T-helper 17 cell (primary cell): Measurements from ENCODE around the gene FAM174C. TPM values are rescaled to one million over a fixed set of nuclear protein-coding genes. Genes with fewer than 3 reads are reported as not detected.

ENCODE experiments used
- ATAC-seq: fragments of 150-1000 bp; cut with Tn5 transposase; 2 replicates; pipeline ENCODE4 v1.10.0; 2021; ENCODE audit warnings: mild to moderate bottlenecking, moderate library complexity
- DNase-seq, 3 donors: peaks; one replicate each; pipeline versions ENCODE4 v3.0.0 to v3.0.0-alpha.2; 2020 to 2021
- H3K9me3 ChIP-seq: one replicate; pipeline ENCODE4 v1.7.0; 2013; ENCODE audit warnings: low read length, mild to moderate bottlenecking; ENCODE audit not compliant: control insufficient read depth, poor library complexity, severe bottlenecking
- H3K27ac Mint-ChIP-seq: one replicate; pipeline ENCODE4 v1.8.0; 2022; ENCODE audit warnings: mild to moderate bottlenecking, moderate library complexity, mixed read lengths
- H3K27me3 Mint-ChIP-seq: one replicate; pipeline ENCODE4 v1.8.0; 2022; ENCODE audit warnings: mixed read lengths
- H3K36me3 Mint-ChIP-seq: one replicate; pipeline ENCODE4 v1.8.0; 2022; ENCODE audit warnings: low read depth, mixed read lengths
- H3K4me1 Mint-ChIP-seq: one replicate; pipeline ENCODE4 v1.8.0; 2022; ENCODE audit warnings: mild to moderate bottlenecking, mixed read lengths
- H3K4me3 Mint-ChIP-seq: one replicate; pipeline ENCODE4 v1.8.0; 2022; ENCODE audit warnings: mild to moderate bottlenecking, moderate library complexity, mixed read lengths
- total RNA-seq, 4 donors: library from RNA in 2 of 4; stranded (reverse) in 2 of 4; gene quantifications; one replicate each; pipeline ENCODE4 v1.2.3 and lab custom pipeline; 2022 to 2026

The FAM174C gene
- total RNA-seq, 2 donors from 2014 or later = 40.6 to 43.6 TPM

GRCh38 chr19:1282588-1283206, 7.4 kb downstream of the FAM174C start:
- DNase-seq (no peak), ATAC-seq (no peak)
- Mint-ChIP-seq H3K36me3 (peaks cover 2% of the 10 kb centered on the region), H3K4me1 (peaks cover 13% of the 10 kb centered on the region), H3K27me3 (peaks cover 17% of the 10 kb centered on the region), H3K27ac (no peak overlapping the region), H3K4me3 (no peak overlapping the region)
- H3K9me3 ChIP-seq = no peaks in the 10 kb centered on the region

DNA sequence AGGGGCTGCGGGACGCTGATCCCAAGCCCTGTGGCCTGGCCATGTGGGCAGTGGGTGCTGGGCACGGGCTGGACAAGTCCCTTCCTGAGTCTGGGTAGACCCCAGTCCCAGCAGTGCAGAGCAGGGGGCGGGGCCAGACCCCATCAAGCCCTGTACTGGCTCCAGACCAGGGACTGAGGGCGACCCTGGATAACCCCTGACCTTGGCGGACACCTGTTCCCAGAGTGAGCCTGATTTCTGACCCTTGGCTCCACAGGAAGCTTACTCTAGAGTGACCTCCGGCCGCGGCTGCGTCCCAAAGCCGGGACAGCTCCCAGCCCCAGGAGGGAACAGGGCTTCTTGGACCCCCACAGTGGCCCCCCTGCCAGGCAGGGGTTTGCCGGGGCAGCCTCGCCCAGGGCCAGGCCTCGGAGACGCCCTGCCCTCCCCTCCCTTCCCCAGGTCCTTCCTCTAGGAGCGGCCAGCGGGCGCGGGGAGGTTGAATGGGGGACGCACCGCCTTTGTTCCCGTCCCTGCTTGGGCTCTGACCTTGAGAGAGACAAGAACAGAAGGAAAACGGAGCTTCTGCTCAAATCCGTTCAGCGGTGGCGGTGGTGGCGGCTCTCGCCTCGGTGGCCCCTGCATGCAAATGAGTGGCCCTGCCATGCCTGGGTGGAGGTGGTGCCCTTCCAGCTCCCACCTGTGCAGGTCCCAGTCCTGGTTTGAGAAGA, 8.0 kb downstream of the FAM174C start:
- ATAC-seq (no peak), DNase-seq (no peak)
- H3K9me3 ChIP-seq = no peaks in the 10 kb centered on the region
- Mint-ChIP-seq H3K4me3 (no peak overlapping the region), H3K36me3 (peaks cover 2% of the 10 kb centered on the region), H3K4me1 (peaks cover 13% of the 10 kb centered on the region), H3K27me3 (peaks cover 17% of the 10 kb centered on the region), H3K27ac (no peak overlapping the region)

GRCh38 chr19:1283917-1284292, 8.6 kb downstream of the FAM174C start:
- ATAC-seq (no peak), DNase-seq (no peak)
- peaks cover 17% of the 10 kb centered on the region for H3K27me3 Mint-ChIP-seq
- no peaks in the 10 kb centered on the region for H3K9me3 ChIP-seq
- peaks cover 13% of the 10 kb centered on the region for H3K4me1 Mint-ChIP-seq
- H3K36me3 Mint-ChIP-seq = peaks cover 2% of the 10 kb centered on the region
- H3K4me3 Mint-ChIP-seq = peak overlapping the region; percentile 81
- no peak overlapping the region for H3K27ac Mint-ChIP-seq

DNA sequence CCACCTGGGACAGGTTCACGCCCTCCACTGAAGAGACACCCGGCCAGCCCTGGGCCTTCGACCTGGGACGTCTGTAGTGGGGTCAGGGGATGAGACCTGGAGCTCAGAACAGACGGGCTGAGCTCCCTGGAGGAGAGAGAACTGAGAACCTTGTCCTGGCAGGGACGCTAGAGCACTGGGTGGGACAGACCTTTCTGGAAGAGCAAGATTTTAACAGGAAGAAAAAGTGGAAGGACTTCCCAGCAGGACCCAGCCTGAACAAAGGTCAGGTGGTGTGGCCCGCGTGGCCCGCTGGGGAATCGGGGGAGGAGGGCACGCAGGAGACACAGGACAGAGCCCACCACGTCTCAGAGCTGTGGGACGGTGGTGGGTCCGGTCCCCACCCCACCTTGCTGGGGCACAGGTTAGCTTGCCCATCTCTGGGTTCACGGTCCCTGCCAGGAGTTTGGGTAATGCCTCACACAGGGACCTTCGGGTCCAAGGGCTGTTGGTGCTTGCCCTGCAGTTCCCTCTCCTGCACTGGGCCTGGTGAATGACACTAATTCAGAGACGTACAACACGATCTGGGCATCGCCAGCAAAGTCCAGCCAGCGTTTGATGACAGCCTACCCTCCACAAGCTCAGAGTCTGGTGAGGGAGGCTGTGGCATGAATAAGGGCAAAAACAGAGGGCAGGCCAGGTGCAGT, 9.1 kb downstream of the FAM174C start:
- Mint-ChIP-seq H3K27me3 (peaks cover 17% of the 10 kb centered on the region), H3K4me1 (peaks cover 13% of the 10 kb centered on the region), H3K27ac (no peak overlapping the region), H3K4me3 (peak overlapping the region; percentile 81), H3K36me3 (peaks cover 2% of the 10 kb centered on the region)
- ATAC-seq = no peak
- DNase-seq = no peak
- H3K9me3 ChIP-seq = no peaks in the 10 kb centered on the region

DNA sequence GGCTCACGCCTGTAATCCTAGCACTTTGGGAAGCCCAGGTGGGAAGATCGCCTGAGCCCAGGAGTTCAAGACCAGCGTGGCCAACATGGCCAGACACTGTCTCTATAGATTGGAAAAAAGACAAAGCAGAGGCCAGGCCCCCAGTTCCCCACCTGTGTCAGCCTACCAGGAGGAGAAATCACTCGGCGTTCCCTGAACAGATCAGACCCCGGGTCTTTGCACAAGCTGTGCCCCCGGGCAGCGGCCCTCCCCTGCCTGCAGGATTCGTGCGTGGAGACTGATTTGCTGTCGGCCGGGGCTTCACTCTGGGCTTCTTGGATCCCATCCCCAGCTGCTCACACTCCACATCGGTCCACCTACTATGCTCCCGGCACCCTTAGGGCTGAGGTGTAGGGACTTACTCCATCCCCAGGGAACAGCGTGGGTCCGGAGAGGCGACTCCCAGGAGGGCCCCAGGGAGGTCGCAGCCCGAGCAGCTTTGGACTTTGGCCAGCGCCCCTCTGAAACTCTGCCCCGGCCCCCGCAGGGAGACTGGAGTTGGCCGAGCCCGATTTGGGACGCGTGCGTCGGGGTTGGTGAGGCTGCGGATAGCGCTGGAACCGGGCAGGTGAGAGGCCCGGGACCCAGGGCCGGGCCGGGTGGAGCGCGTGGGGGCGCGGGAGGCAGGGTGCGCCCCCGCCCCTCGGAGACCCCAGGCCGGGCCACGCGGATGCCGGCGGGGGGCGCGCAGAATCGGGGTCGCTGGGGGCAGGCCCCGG, 9.8 kb downstream of the FAM174C start:
- peak overlapping the region; percentile 57 for H3K4me3 Mint-ChIP-seq

GRCh38 chr19:1285737-1286360, 10.5 kb downstream of the FAM174C start, which contains the start of gene EFNA2:
Gene EFNA2, plus strand, starts transcription at chr19:1285873. Its CDS starts 296 bp downstream, at chr19:1286169.
- no peak within 1 kb of the TSS for H3K27ac Mint-ChIP-seq
- H3K9me3 ChIP-seq = no peaks in the 10 kb centered on the region
- peak within 1 kb of the TSS; percentile 79 for H3K4me3 Mint-ChIP-seq
- H3K4me1 Mint-ChIP-seq = peaks cover 6% of the 10 kb centered on the region
- no peak for ATAC-seq
- peaks cover 2% of the 10 kb centered on the region for H3K36me3 Mint-ChIP-seq
- peaks cover 17% of the 10 kb centered on the region for H3K27me3 Mint-ChIP-seq
- no peak for DNase-seq

More for the DNA sequence above, 9.8 kb downstream of the FAM174C start:
- Mint-ChIP-seq H3K4me1 (peaks cover 8% of the 10 kb centered on the region), H3K27me3 (peaks cover 17% of the 10 kb centered on the region), H3K27ac (no peak overlapping the region), H3K36me3 (peaks cover 2% of the 10 kb centered on the region)
- no peaks in the 10 kb centered on the region for H3K9me3 ChIP-seq
- DNase-seq (no peak), ATAC-seq (no peak)

DNA sequence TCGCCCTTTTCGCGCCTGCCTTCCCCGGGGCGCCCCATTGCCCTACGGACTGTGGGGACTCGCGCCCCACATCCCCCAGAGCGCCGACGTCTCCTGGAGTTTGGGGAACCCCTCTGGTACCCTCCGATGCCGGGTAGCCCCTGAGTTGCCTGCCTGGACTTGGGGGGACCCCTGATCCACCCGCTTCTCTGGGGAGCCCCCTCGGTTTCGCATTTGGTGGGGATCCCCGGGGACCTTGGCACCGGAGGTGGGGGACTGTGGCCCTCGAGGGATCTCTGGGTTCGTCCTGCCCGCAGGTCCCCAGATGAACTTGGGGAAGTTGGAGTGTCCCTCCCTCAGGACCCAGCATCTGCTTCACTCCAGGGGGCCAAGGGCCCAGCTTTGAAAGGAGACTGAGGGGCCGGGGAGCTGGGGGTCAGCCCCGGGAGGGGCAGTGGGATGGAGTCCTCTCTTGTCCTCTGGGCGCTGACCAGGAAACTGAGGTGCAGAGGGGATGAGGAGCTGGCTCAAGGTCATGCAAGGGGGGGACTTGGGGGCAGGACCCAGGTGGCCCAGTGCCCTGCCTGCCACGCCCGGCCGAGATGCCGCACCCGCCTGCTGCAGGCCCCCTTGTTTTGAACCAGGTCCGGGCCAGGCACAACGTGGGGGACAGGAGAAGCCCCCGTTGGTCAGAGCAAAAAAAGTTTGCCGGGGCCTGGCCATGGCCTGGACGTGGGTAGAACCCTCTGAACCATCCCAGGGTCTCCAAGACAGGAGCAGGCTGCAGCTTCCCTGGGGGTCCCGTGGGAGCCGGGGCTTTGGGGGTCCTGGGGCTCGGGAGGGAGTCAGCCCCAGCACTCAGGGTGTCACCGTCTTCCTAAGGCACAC, 11.4 kb downstream of the FAM174C start:
- Mint-ChIP-seq H3K27ac (no peak overlapping the region), H3K4me3 (peak overlapping the region; percentile 79), H3K27me3 (peaks cover 17% of the 10 kb centered on the region), H3K36me3 (peaks cover 2% of the 10 kb centered on the region), H3K4me1 (peaks cover 6% of the 10 kb centered on the region)
- H3K9me3 ChIP-seq = no peaks in the 10 kb centered on the region
- DNase-seq (no peak), ATAC-seq (no peak)

- H3K36me3 Mint-ChIP-seq = peaks cover 5% of the 10 kb centered on the region
- H3K9me3 ChIP-seq = no peaks in the 10 kb centered on the region
- no peak overlapping the region for H3K27ac Mint-ChIP-seq
- ATAC-seq = no peak
- H3K4me1 Mint-ChIP-seq = peaks cover 10% of the 10 kb centered on the region
- peaks cover 24% of the 10 kb centered on the region for H3K27me3 Mint-ChIP-seq
- H3K4me3 Mint-ChIP-seq = peak overlapping the region; percentile 62
- no peak for DNase-seq
These were observed 12.3 kb downstream of the FAM174C start for GRCh38 chr19:1287354-1288225.

DNA sequence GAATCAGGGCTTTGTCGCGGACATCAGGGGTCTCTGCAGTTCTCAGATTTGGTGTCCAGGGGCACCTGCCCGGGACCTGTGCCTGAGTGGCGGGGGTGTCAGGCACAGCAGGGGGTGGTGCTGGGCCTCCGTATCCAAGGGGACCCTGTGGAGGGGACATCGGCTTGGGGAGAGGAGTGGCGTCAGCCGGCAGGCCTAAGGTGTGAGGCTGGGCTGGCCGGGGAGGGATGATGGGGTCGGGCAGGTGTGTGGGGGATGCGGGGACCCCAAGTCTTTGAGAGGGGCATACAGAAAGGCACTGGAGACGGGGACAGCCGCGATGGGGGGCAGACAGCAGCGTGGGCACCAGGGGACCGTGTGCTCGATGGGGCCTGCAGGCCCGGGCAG, 12.9 kb downstream of the FAM174C start:
- Mint-ChIP-seq H3K36me3 (peaks cover 5% of the 10 kb centered on the region), H3K27me3 (peaks cover 27% of the 10 kb centered on the region), H3K4me1 (peaks cover 10% of the 10 kb centered on the region), H3K4me3 (no peak overlapping the region), H3K27ac (no peak overlapping the region)
- no peaks in the 10 kb centered on the region for H3K9me3 ChIP-seq
- ATAC-seq (no peak), DNase-seq (no peak)

DNA sequence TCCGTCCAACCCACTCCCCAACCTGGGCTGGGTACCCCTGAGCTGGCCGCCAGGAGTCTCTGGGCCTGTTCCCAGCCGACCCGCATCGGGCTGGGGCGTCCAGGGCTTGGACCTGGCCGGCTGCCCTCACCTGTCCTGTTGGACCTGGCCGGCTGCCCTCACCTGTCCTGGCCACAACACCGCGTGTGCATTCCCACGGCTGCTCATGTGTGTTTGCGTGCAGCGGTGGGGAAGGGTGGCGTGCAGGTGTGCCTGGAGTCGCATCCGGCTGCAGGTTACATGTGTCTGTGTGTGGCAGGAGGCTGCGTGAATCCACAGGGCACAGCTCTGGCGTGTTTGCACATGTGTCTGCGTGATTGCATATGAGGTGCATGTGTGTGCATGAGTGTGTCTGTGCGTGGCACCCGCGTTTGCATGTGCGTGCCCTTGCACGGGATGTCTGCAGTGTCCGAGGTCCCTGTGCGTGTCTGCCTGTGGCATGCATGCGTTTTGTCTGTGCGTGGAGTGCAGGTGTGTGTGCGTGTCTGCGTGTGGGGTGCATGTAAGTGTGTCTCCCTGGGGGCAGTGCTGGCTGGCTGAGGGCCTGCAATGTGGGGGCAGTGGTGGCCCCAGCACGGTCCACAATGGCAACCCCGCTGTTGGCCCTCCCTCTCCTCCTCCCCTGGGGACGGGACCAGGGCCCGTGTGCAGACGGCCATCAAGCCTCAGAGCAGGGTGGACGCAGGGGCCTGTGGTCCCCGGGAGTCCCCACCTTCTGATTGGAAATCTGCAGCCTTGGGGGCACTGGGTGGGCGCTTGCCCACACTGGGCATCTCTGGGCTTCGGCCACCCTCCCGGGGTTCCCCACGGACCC, 13.7 kb downstream of the FAM174C start:
- no peak overlapping the region for H3K27ac Mint-ChIP-seq
- no peaks in the 10 kb centered on the region for H3K9me3 ChIP-seq
- DNase-seq (no peak), ATAC-seq (no peak)
- peaks cover 5% of the 10 kb centered on the region for H3K36me3 Mint-ChIP-seq
- peaks cover 10% of the 10 kb centered on the region for H3K4me1 Mint-ChIP-seq
- H3K4me3 Mint-ChIP-seq = no peak overlapping the region
- peaks cover 25% of the 10 kb centered on the region for H3K27me3 Mint-ChIP-seq

DNA sequence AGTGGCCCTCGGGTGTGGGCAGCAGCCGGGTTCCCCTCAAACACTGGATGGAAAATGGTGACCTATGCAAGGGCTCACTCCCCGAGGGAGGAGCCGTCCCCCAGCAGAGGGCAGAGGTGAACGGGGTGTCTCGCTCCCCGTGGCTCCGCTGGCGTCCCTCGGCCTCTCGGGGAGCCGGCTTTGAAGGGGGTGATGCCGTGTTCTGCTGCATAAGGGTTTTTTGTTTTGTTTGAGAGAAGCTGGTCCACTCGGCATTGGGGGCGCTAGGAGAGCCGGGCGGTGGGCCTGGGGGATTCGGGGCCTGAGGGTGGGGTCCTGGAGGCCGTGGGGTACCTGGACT, 14.3 kb downstream of the FAM174C start:
- Mint-ChIP-seq H3K27ac (no peak overlapping the region), H3K4me3 (no peak overlapping the region)
- H3K9me3 ChIP-seq = no peaks in the 10 kb centered on the region

More for the DNA sequence above, 14.3 kb downstream of the FAM174C start:
- no peak for DNase-seq
- peaks cover 12% of the 10 kb centered on the region for H3K4me1 Mint-ChIP-seq
- peaks cover 19% of the 10 kb centered on the region for H3K27me3 Mint-ChIP-seq
- peaks cover 5% of the 10 kb centered on the region for H3K36me3 Mint-ChIP-seq
- no peak for ATAC-seq
